Caco-2 (cell line): ENCODE measurements around the gene ITGB8. TPM values are rescaled to one million over a fixed set of nuclear protein-coding genes. Genes with fewer than 3 reads are reported as not detected.

Experiments
- BruUV-seq: library from RNA; stranded (reverse); fragments of 400-500 nt; replicated peaks from 2 replicates; lab custom pipeline; 2021; lab: Mats Ljungman, UMichigan
- CTCF ChIA-PET: fragments of 300-600 bp; sonication (Branson Sonifier 250); formaldehyde crosslinking; loops from one replicate; lab custom pipeline; 2022; ENCODE audit warnings: antibody characterized with exemption; lab: Charles Lee
- POLR2A ChIA-PET: fragments of 300-600 bp; sonication (Branson Sonifier 250); formaldehyde crosslinking; loops from one replicate; lab custom pipeline; 2022; ENCODE audit warnings: antibody characterized with exemption; lab: Charles Lee
- DNase-seq, 2 experiments: peaks; one replicate each; pipeline versions ENCODE4 v3.0.0 to v3.0.0-alpha.2; 2020 to 2022
- H3K27me3 ChIP-seq: replicated peaks from 2 replicates; pipeline ENCODE4 v1.6.0; 2011; ENCODE audit warnings: low read length; ENCODE audit not compliant: control insufficient read depth, insufficient read depth
- H3K36me3 ChIP-seq: 2 replicates; pipeline ENCODE4 v1.5.1; 2011; ENCODE audit warnings: low read length; ENCODE audit not compliant: control insufficient read depth, insufficient read depth
- H3K4me1 ChIP-seq: fragments of 250-450 bp; sonication (Bioruptor Pico); 2 replicates; pipeline ENCODE4 v1.5.1; 2020; ENCODE audit warnings: mild to moderate bottlenecking
- H3K4me3 ChIP-seq: 2 replicates; pipeline ENCODE4 v1.5.1; 2011; ENCODE audit warnings: low read depth, mild to moderate bottlenecking, control low read depth, low read length
- H3K9me3 ChIP-seq: fragments of 250-450 bp; sonication (Bioruptor Pico); 2 replicates; pipeline ENCODE4 v1.5.1; 2020; ENCODE audit warnings: mild to moderate bottlenecking, moderate library complexity
- H3K27ac Mint-ChIP-seq: one replicate; pipeline ENCODE4 v1.8.0; 2022; ENCODE audit warnings: mixed read lengths; ENCODE audit not compliant: unreplicated experiment
- H3K27me3 Mint-ChIP-seq: one replicate; pipeline ENCODE4 v1.8.0; 2022; ENCODE audit warnings: mixed read lengths; ENCODE audit not compliant: insufficient read depth, unreplicated experiment
- H3K36me3 Mint-ChIP-seq: one replicate; pipeline ENCODE4 v1.8.0; 2022; ENCODE audit warnings: mild to moderate bottlenecking, mixed read lengths; ENCODE audit not compliant: insufficient read depth, unreplicated experiment
- H3K4me1 Mint-ChIP-seq: one replicate; pipeline ENCODE4 v1.8.0; 2022; ENCODE audit warnings: low read depth, mixed read lengths; ENCODE audit not compliant: unreplicated experiment
- H3K4me3 Mint-ChIP-seq: one replicate; pipeline ENCODE4 v1.8.0; 2022; ENCODE audit warnings: mild to moderate bottlenecking, moderate library complexity, mixed read lengths; ENCODE audit not compliant: unreplicated experiment
- H3K9me3 Mint-ChIP-seq: one replicate; pipeline ENCODE4 v1.8.0; 2022; ENCODE audit warnings: mixed read lengths; ENCODE audit not compliant: unreplicated experiment
- intact Hi-C: fragments of 100-400 bp; cut with micrococcal nuclease; formaldehyde crosslinking; loops from one replicate; pipeline ENCODE4 v1.10.0; 2022; ENCODE audit not compliant: unreplicated experiment
- total RNA-seq: library from RNA; stranded (reverse); gene quantifications from 2 replicates; pipeline ENCODE4 v1.2.3, GENCODE V29; 2022
- TF ChIP-seq, protein P1 (sequence below), 2 experiments: fragments of 200-600 bp in 1 of 2; IDR thresholded peaks; 1 replicate in 1 of 2; 2 replicates in 1 of 2; pipeline versions ENCODE4 v1.5.1 to v1.8.0; 2011 to 2022; ENCODE audit warnings: antibody characterized with exemption in 1 of 2, control low read depth in 1 of 2, inconsistent platforms in 1 of 2, low read depth in 1 of 2, low read length in 1 of 2, mild to moderate bottlenecking in 1 of 2, moderate library complexity in 1 of 2; ENCODE audit not compliant: insufficient read depth in 1 of 2, severe bottlenecking in 1 of 2, unreplicated experiment in 1 of 2

The ITGB8 gene
- total RNA-seq, 1 experiment from 2014 or later = 3.2 TPM

DNA sequence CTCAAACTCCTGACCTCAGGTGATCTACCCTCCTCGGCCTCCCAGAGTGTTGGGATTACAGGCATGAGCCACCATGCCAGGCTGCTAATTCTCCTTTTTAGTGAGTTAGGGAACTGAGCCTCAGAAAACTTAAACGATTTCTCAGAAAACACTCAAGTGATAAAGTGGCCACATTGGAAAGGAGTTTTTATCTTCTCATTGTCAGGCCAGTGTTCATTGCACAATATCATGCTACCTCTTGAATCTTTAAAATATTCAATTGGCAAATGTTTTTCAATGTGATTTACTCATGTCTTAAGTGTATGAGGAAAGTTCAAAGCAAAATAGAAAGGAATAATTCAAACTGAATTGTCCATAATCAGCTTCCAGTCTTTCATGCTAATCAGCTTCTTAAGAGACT lies 80.7 kb downstream of the ITGB8 start:
- Mint-ChIP-seq H3K27ac (no peak overlapping the region), H3K27me3 (no peaks in the 10 kb centered on the region), H3K9me3 (no peaks in the 10 kb centered on the region), H3K4me3 (no peak overlapping the region), H3K36me3 (no peaks in the 10 kb centered on the region), H3K4me1 (peaks cover 17% of the 10 kb centered on the region)
- Histone ChIP-seq H3K27me3 (no peaks in the 10 kb centered on the region), H3K4me3 (no peak overlapping the region), H3K36me3 (no peaks in the 10 kb centered on the region), H3K9me3 (no peaks in the 10 kb centered on the region), H3K4me1 (peaks cover 15% of the 10 kb centered on the region)
- ChIA-PET CTCF (no interaction called here), POLR2A (no interaction called here)
- intact Hi-C loops = no loop called here
- BruUV-seq = no TSS peak
- TF ChIP-seq, protein P1, sequence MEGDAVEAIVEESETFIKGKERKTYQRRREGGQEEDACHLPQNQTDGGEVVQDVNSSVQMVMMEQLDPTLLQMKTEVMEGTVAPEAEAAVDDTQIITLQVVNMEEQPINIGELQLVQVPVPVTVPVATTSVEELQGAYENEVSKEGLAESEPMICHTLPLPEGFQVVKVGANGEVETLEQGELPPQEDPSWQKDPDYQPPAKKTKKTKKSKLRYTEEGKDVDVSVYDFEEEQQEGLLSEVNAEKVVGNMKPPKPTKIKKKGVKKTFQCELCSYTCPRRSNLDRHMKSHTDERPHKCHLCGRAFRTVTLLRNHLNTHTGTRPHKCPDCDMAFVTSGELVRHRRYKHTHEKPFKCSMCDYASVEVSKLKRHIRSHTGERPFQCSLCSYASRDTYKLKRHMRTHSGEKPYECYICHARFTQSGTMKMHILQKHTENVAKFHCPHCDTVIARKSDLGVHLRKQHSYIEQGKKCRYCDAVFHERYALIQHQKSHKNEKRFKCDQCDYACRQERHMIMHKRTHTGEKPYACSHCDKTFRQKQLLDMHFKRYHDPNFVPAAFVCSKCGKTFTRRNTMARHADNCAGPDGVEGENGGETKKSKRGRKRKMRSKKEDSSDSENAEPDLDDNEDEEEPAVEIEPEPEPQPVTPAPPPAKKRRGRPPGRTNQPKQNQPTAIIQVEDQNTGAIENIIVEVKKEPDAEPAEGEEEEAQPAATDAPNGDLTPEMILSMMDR (IDR thresholded peaks at IDR 0.05; ENCODE audit: insufficient read depth in 1 of 2, low read depth in 1 of 2, low read length in 1 of 2, severe bottlenecking in 1 of 2, unreplicated experiment in 1 of 2) = no peak
- no peak for DNase-seq

GRCh38 chr7:20412032-20412431 lies 81.3 kb downstream of the ITGB8 start:
- Mint-ChIP-seq H3K27me3 (no peaks in the 10 kb centered on the region), H3K9me3 (no peaks in the 10 kb centered on the region), H3K4me1 (peaks cover 16% of the 10 kb centered on the region), H3K27ac (no peak overlapping the region), H3K4me3 (no peak overlapping the region), H3K36me3 (no peaks in the 10 kb centered on the region)
- Histone ChIP-seq H3K36me3 (no peaks in the 10 kb centered on the region), H3K4me3 (no peak overlapping the region), H3K4me1 (peaks cover 16% of the 10 kb centered on the region), H3K9me3 (no peaks in the 10 kb centered on the region), H3K27me3 (no peaks in the 10 kb centered on the region)
- intact Hi-C loops = no loop called here
- TF ChIP-seq, protein P1 (IDR thresholded peaks at IDR 0.05; ENCODE audit: insufficient read depth in 1 of 2, low read depth in 1 of 2, low read length in 1 of 2, severe bottlenecking in 1 of 2, unreplicated experiment in 1 of 2) = no peak
- ChIA-PET POLR2A (no interaction called here), CTCF (no interaction called here)
- no TSS peak for BruUV-seq
- no peak for DNase-seq

- no peak overlapping the region for H3K4me3 ChIP-seq
- Mint-ChIP-seq H3K27me3 (no peaks in the 10 kb centered on the region), H3K36me3 (no peaks in the 10 kb centered on the region), H3K4me1 (peaks cover 10% of the 10 kb centered on the region), H3K27ac (no peak overlapping the region), H3K4me3 (no peak overlapping the region), H3K9me3 (no peaks in the 10 kb centered on the region)
- CTCF ChIA-PET = interaction anchor here (1.0 kb wide), 2 partner anchors 181 to 708 kb away, joined by 3 to 4 read pairs; partner anchors contain the start of gene POLR1F
- no peak for DNase-seq
- no TSS peak for BruUV-seq
- no peaks in the 10 kb centered on the region for H3K36me3 ChIP-seq
- peaks cover 15% of the 10 kb centered on the region for H3K4me1 ChIP-seq
- H3K27me3 ChIP-seq = no peaks in the 10 kb centered on the region
- intact Hi-C loops = no loop called here
- H3K9me3 ChIP-seq = no peaks in the 10 kb centered on the region
- TF ChIP-seq, protein P1 (IDR thresholded peaks at IDR 0.05; ENCODE audit: insufficient read depth in 1 of 2, low read depth in 1 of 2, low read length in 1 of 2, severe bottlenecking in 1 of 2, unreplicated experiment in 1 of 2) = no peak
- POLR2A ChIA-PET = no interaction called here
These were observed 86.6 kb downstream of the ITGB8 start for GRCh38 chr7:20417260-20417659.
